Dermis blood vessel endothelial cell (primary cell): ENCODE data around the gene TIMP4. TPM values are rescaled to one million over a fixed set of nuclear protein-coding genes. Genes with fewer than 3 reads are reported as not detected.

Experiments used
- DNase-seq: peaks from one replicate; pipeline ENCODE4 v3.0.0; 2010
- total RNA-seq: library from RNA; depleted of rRNA; stranded (reverse); fragments of >200 nt; gene quantifications from 2 replicates; pipeline ENCODE4 v1.2.3, GENCODE V29; 2014

Gene TIMP4
- total RNA-seq, 1 donor from 2014 or later: 0.34 TPM

GRCh38 chr3:12147049-12147780, 11.5 kb downstream of the TIMP4 start:
- DNase-seq: no peak

- DNase-seq: peak; percentile 39
Observed at GRCh38 chr3:12143949-12144504, 14.7 kb downstream of the TIMP4 start.

GRCh38 chr3:12142476-12142875, 16.2 kb downstream of the TIMP4 start:
- no peak for DNase-seq

GRCh38 chr3:12141350-12141749, 17.4 kb downstream of the TIMP4 start:
- DNase-seq: no peak

- peak; percentile 78 for DNase-seq
Observed at GRCh38 chr3:12139111-12139511, 19.6 kb downstream of the TIMP4 start.

GRCh38 chr3:12138044-12138443, 20.7 kb downstream of the TIMP4 start:
- DNase-seq: peak; percentile 60

GRCh38 chr3:12136371-12136770, 22.3 kb downstream of the TIMP4 start:
- no peak for DNase-seq

- peak; percentile 80 for DNase-seq
Observed at GRCh38 chr3:12135029-12135657, 23.6 kb downstream of the TIMP4 start.

GRCh38 chr3:12132881-12133280, 25.8 kb downstream of the TIMP4 start:
- DNase-seq: no peak

- no peak for DNase-seq
Observed at GRCh38 chr3:12131351-12132090, 27.2 kb downstream of the TIMP4 start.

GRCh38 chr3:12127391-12127790, 31.3 kb downstream of the TIMP4 start:
- DNase-seq: no peak

- no peak for DNase-seq
Observed at GRCh38 chr3:12125772-12126171, 32.9 kb downstream of the TIMP4 start.

- no peak for DNase-seq
Observed at GRCh38 chr3:12121466-12121865, 37.2 kb downstream of the TIMP4 start.

- DNase-seq: peak; percentile 74
Observed at GRCh38 chr3:12120374-12121140, 38.2 kb downstream of the TIMP4 start.

GRCh38 chr3:12117473-12117872, 41.2 kb downstream of the TIMP4 start:
- no peak for DNase-seq

GRCh38 chr3:12116870-12117269, 41.8 kb downstream of the TIMP4 start:
- no peak for DNase-seq

- no peak for DNase-seq
Observed at GRCh38 chr3:12115849-12116248, 42.9 kb downstream of the TIMP4 start.

- no peak for DNase-seq
Observed at GRCh38 chr3:12115104-12115503, 43.6 kb downstream of the TIMP4 start.

GRCh38 chr3:12114251-12114650, 44.5 kb downstream of the TIMP4 start:
- DNase-seq: no peak

GRCh38 chr3:12107071-12107713, 51.5 kb downstream of the TIMP4 start:
- DNase-seq: peak; percentile 56
